Measurements from ENCODE around the gene ITM2C. TPM values are rescaled to one million over a fixed set of nuclear protein-coding genes. Genes with fewer than 3 reads are reported as not detected.

ITM2C gene
- total and polyA plus RNA-seq, 2 of the 8 experiments (the other 6 are each of a cell fraction or from before 2014, with no cell fraction given): 362 to 742 TPM

DNA sequence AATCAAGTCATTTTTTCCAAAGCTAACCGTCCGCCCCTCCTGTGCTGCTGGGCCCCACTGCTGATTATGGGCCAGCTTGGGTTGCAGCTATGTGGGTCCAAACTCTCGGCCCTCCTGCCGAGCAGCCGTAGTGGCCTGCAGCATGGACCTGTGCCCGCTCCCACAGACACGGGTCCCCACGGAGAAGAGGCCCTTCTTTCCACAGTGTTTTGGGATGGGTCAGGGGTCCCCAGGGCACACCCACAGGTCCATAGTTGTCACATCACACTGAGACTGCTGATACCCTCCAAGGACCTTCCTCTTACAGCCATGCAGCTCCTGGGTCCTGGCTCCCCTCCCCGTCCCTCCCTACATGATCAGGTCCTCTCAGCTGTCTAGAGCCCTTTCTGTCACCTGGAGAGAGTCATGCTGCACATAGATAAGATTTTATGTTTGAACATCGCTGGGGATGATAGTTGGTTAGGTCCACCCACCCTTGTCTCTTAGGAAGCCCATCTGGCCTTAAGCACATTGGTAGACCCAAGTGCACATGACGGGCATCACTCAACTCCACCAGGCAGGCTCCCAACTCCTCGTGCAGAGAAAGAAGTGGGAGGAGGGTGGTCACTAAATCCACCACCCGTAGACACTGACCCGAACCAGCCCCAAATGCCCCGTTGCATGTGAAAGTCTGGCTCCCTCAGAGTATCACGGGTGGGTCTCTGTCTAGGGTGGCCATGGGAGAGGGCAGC, 42.8 kb downstream of the ITM2C start (continued):
- no peak for TF ChIP-seq RNF2 (IDR thresholded peaks at IDR 0.05; ENCODE audit: borderline replicate concordance, low read depth, low read length, missing control alignments, poor library complexity, severe bottlenecking)
- no peak for TF ChIP-seq CBX8 (IDR thresholded peaks at IDR 0.05; ENCODE audit: borderline replicate concordance, low read depth, low read length)
- TF ChIP-seq, protein P1, sequence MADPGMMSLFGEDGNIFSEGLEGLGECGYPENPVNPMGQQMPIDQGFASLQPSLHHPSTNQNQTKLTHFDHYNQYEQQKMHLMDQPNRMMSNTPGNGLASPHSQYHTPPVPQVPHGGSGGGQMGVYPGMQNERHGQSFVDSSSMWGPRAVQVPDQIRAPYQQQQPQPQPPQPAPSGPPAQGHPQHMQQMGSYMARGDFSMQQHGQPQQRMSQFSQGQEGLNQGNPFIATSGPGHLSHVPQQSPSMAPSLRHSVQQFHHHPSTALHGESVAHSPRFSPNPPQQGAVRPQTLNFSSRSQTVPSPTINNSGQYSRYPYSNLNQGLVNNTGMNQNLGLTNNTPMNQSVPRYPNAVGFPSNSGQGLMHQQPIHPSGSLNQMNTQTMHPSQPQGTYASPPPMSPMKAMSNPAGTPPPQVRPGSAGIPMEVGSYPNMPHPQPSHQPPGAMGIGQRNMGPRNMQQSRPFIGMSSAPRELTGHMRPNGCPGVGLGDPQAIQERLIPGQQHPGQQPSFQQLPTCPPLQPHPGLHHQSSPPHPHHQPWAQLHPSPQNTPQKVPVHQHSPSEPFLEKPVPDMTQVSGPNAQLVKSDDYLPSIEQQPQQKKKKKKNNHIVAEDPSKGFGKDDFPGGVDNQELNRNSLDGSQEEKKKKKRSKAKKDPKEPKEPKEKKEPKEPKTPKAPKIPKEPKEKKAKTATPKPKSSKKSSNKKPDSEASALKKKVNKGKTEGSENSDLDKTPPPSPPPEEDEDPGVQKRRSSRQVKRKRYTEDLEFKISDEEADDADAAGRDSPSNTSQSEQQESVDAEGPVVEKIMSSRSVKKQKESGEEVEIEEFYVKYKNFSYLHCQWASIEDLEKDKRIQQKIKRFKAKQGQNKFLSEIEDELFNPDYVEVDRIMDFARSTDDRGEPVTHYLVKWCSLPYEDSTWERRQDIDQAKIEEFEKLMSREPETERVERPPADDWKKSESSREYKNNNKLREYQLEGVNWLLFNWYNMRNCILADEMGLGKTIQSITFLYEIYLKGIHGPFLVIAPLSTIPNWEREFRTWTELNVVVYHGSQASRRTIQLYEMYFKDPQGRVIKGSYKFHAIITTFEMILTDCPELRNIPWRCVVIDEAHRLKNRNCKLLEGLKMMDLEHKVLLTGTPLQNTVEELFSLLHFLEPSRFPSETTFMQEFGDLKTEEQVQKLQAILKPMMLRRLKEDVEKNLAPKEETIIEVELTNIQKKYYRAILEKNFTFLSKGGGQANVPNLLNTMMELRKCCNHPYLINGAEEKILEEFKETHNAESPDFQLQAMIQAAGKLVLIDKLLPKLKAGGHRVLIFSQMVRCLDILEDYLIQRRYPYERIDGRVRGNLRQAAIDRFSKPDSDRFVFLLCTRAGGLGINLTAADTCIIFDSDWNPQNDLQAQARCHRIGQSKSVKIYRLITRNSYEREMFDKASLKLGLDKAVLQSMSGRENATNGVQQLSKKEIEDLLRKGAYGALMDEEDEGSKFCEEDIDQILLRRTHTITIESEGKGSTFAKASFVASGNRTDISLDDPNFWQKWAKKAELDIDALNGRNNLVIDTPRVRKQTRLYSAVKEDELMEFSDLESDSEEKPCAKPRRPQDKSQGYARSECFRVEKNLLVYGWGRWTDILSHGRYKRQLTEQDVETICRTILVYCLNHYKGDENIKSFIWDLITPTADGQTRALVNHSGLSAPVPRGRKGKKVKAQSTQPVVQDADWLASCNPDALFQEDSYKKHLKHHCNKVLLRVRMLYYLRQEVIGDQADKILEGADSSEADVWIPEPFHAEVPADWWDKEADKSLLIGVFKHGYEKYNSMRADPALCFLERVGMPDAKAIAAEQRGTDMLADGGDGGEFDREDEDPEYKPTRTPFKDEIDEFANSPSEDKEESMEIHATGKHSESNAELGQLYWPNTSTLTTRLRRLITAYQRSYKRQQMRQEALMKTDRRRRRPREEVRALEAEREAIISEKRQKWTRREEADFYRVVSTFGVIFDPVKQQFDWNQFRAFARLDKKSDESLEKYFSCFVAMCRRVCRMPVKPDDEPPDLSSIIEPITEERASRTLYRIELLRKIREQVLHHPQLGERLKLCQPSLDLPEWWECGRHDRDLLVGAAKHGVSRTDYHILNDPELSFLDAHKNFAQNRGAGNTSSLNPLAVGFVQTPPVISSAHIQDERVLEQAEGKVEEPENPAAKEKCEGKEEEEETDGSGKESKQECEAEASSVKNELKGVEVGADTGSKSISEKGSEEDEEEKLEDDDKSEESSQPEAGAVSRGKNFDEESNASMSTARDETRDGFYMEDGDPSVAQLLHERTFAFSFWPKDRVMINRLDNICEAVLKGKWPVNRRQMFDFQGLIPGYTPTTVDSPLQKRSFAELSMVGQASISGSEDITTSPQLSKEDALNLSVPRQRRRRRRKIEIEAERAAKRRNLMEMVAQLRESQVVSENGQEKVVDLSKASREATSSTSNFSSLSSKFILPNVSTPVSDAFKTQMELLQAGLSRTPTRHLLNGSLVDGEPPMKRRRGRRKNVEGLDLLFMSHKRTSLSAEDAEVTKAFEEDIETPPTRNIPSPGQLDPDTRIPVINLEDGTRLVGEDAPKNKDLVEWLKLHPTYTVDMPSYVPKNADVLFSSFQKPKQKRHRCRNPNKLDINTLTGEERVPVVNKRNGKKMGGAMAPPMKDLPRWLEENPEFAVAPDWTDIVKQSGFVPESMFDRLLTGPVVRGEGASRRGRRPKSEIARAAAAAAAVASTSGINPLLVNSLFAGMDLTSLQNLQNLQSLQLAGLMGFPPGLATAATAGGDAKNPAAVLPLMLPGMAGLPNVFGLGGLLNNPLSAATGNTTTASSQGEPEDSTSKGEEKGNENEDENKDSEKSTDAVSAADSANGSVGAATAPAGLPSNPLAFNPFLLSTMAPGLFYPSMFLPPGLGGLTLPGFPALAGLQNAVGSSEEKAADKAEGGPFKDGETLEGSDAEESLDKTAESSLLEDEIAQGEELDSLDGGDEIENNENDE (IDR thresholded peaks at IDR 0.05; ENCODE audit: insufficient replicate concordance, low read length): no peak
- TF ChIP-seq PHF8 (conservative IDR thresholded peaks at IDR 0.05; ENCODE audit: low read depth, low read length): no peak
- TF ChIP-seq SP4 (IDR thresholded peaks at IDR 0.05; ENCODE audit: low read length): no peak
